SU-DHL-6 (cell line): ENCODE data around the gene ERCC4.

Experiments
- H2AFZ ChIP-seq: fragments of 200-600 bp; sonication (generic); 2 replicates; pipeline ENCODE4 v1.6.1; 2014; ENCODE audit warnings: low read depth, mild to moderate bottlenecking, moderate library complexity, mixed read lengths, antibody characterized with exemption, low read length; ENCODE audit not compliant: severe bottlenecking
- H3F3A ChIP-seq: fragments of 200-600 bp; shearing (Covaris generic); 2 replicates; pipeline ENCODE4 v1.6.0; 2016; ENCODE audit warnings: antibody characterized with exemption, mild to moderate bottlenecking; ENCODE audit not compliant: insufficient read depth
- H3K27ac ChIP-seq: fragments of 200-600 bp; sonication (generic); 2 replicates; pipeline ENCODE4 v1.5.1; 2016; ENCODE audit warnings: low read depth, mild to moderate bottlenecking, low read length, moderate library complexity, mixed read lengths
- H3K27me3 ChIP-seq: fragments of 200-600 bp; sonication (generic), shearing (Covaris generic); 2 replicates; pipeline ENCODE4 v1.6.0; 2014; ENCODE audit warnings: mild to moderate bottlenecking, low read length
- H3K36me3 ChIP-seq: fragments of 200-600 bp; sonication (generic); 2 replicates; pipeline ENCODE4 v1.6.1; 2014; ENCODE audit warnings: mild to moderate bottlenecking, low read length, mixed read lengths
- H3K4me2 ChIP-seq: fragments of 300-600, 200-600 bp; shearing (Covaris generic), sonication (generic); 2 replicates; pipeline ENCODE4 v1.6.0; 2014; ENCODE audit warnings: low read length, low read depth, mild to moderate bottlenecking; ENCODE audit not compliant: poor library complexity, severe bottlenecking
- H3K4me3 ChIP-seq: fragments of 200-600 bp; sonication (generic); 2 replicates; pipeline ENCODE4 v1.5.1; 2014; ENCODE audit warnings: antibody characterized with exemption, low read length, mild to moderate bottlenecking, mixed read lengths; ENCODE audit not compliant: insufficient read depth, poor library complexity, severe bottlenecking
- H3K79me2 ChIP-seq: fragments of 200-600 bp; sonication (generic); 2 replicates; pipeline ENCODE4 v1.6.1; 2014; ENCODE audit warnings: mild to moderate bottlenecking, low read length, moderate library complexity; ENCODE audit not compliant: insufficient read depth
- H3K9ac ChIP-seq: fragments of 200-600 bp; sonication (generic); 2 replicates; pipeline ENCODE4 v1.7.0; 2014; ENCODE audit warnings: mild to moderate bottlenecking, low read length
- H3K9me2 ChIP-seq: fragments of 200-600 bp; sonication (generic); replicated peaks from 2 replicates; pipeline ENCODE4 v1.6.1; 2014; ENCODE audit warnings: low read length; ENCODE audit not compliant: insufficient read depth
- H3K9me3 ChIP-seq: fragments of 200-600 bp; sonication (generic); 2 replicates; pipeline ENCODE4 v1.6.1; 2014; ENCODE audit warnings: low read length, mixed read lengths; ENCODE audit not compliant: insufficient read depth
- H4K20me1 ChIP-seq: fragments of 200-600 bp; sonication (generic); 2 replicates; pipeline ENCODE4 v1.6.1; 2014; ENCODE audit warnings: low read depth, mild to moderate bottlenecking, antibody characterized with exemption, low read length, moderate library complexity, mixed read lengths
- EZH2phosphoT487 ChIP-seq: fragments of 200-600 bp; sonication (generic), shearing (Covaris generic); conservative IDR thresholded peaks from 2 replicates; pipeline ENCODE4 v1.6.1; 2018; ENCODE audit warnings: mild to moderate bottlenecking, antibody characterized with exemption, low read length, moderate library complexity, mixed read lengths
- TF ChIP-seq, protein P1 (sequence below): fragments of 200-600 bp; sonication (generic); IDR thresholded peaks from one replicate; pipeline ENCODE4 v1.5.1; 2017; ENCODE audit warnings: antibody characterized with exemption, mild to moderate bottlenecking, low read length, moderate library complexity; ENCODE audit not compliant: insufficient read depth, poor library complexity, severe bottlenecking

The ERCC4 gene

DNA sequence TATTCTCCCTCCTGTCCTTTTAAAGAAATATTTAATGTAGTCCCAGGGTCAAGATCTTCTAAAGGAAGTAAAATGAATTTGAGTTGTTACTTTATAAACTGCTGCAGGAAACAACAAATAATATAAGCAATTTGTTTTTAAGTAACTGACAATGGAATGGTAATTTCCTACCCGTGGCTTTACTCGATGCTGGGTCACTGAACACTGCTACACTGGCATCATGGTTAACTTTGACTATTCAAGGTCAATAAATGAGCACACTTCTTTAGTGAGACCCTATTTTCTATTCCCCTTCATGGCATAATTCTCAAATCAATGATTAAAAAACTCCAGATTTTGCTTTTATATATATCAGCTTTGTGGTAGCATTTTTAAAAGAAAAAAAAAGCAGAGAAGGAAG is 22.1 kb upstream of the ERCC4 start:
- TF ChIP-seq, protein P1, sequence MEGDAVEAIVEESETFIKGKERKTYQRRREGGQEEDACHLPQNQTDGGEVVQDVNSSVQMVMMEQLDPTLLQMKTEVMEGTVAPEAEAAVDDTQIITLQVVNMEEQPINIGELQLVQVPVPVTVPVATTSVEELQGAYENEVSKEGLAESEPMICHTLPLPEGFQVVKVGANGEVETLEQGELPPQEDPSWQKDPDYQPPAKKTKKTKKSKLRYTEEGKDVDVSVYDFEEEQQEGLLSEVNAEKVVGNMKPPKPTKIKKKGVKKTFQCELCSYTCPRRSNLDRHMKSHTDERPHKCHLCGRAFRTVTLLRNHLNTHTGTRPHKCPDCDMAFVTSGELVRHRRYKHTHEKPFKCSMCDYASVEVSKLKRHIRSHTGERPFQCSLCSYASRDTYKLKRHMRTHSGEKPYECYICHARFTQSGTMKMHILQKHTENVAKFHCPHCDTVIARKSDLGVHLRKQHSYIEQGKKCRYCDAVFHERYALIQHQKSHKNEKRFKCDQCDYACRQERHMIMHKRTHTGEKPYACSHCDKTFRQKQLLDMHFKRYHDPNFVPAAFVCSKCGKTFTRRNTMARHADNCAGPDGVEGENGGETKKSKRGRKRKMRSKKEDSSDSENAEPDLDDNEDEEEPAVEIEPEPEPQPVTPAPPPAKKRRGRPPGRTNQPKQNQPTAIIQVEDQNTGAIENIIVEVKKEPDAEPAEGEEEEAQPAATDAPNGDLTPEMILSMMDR: no peak
- no peak for TF ChIP-seq EZH2phosphoT487
- H2AFZ ChIP-seq: no peak overlapping the region
- H3K27me3 ChIP-seq: no peaks in the 10 kb centered on the region; the same call in 1 of the 2 replicates

DNA sequence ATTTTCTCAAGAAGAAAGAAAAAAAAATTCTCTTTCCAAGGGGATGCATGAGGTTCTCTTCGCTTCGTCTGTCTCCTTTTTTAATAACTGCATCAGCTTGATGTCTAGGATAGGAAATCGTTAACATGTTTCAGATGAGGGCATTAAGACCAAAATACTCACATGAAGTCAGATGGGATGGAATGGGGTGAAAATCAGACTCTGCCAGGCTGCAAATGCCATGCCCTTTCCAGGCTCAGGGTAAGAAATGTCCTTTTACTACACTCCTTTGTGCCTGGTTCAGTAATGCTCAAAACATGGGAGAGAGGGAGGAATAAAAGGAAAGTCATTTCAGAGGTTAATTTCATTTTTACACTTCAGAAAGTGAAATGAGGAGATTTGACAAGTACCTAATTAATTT is 21.7 kb upstream of the ERCC4 start:
- no peaks in the 10 kb centered on the region for H3K79me2 ChIP-seq

More for the DNA sequence above, 22.1 kb upstream of the ERCC4 start:
- Histone ChIP-seq H3K4me2 (no peak overlapping the region), H3K9ac (no peak overlapping the region), H3K9me2 (no peaks in the 10 kb centered on the region), H4K20me1 (no peaks in the 10 kb centered on the region), H3K9me3 (no peaks in the 10 kb centered on the region), H3K36me3 (no peaks in the 10 kb centered on the region), H3K79me2 (no peaks in the 10 kb centered on the region), H3K27ac (no peak overlapping the region), H3K4me3 (no peak overlapping the region), H3F3A (no peaks in the 10 kb centered on the region)

DNA sequence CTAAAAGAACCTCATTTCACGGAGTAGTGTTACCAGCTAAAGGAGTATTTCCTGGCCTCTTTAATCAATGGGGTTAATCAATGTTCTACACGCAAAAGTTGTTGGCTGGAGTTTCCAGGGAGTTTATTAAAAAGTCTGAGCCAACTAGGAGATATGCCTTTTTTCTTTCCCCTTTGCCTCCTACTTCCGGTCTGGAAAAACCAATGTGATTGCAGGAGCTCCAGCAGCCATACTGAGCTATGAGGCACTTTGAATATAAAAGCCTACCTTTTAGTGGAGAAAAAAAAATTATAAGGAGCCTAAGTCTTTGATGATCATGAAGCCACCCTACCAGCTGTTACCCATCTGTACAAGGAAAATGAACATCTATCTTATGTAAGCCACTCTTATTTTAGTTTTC is 17.9 kb upstream of the ERCC4 start:
- Histone ChIP-seq H3K79me2 (no peaks in the 10 kb centered on the region), H4K20me1 (no peaks in the 10 kb centered on the region), H3K27ac (no peak overlapping the region), H2AFZ (no peak overlapping the region), H3K9me3 (0 out of 2 replicates have a peak, but pooled peaks cover 5% of the 10 kb centered on the region), H3K27me3 (no peaks in the 10 kb centered on the region), H3F3A (no peaks in the 10 kb centered on the region), H3K4me2 (no peak overlapping the region), H3K9ac (no peak overlapping the region), H3K4me3 (no peak overlapping the region), H3K9me2 (no peaks in the 10 kb centered on the region), H3K36me3 (no peaks in the 10 kb centered on the region)
- TF ChIP-seq, protein P1: no peak
- TF ChIP-seq EZH2phosphoT487: no peak

More for the DNA sequence above, 21.7 kb upstream of the ERCC4 start:
- TF ChIP-seq, protein P1: no peak
- no peak for TF ChIP-seq EZH2phosphoT487
- Histone ChIP-seq H3K27me3 (no peaks in the 10 kb centered on the region; the same call in 1 of the 2 replicates), H3F3A (no peaks in the 10 kb centered on the region), H3K9me3 (no peaks in the 10 kb centered on the region), H3K4me2 (no peak overlapping the region), H4K20me1 (no peaks in the 10 kb centered on the region), H3K4me3 (no peak overlapping the region), H3K9ac (no peak overlapping the region), H3K36me3 (no peaks in the 10 kb centered on the region), H3K9me2 (no peaks in the 10 kb centered on the region), H2AFZ (no peak overlapping the region), H3K27ac (no peak overlapping the region)
